ENCODE measurements around the gene PLPP3.

The PLPP3 gene

GRCh38 chr1:56456435-56457101, 122.8 kb downstream of the PLPP3 start:
- DNase-seq, result no peak

- no peak for DNase-seq
Measured at GRCh38 chr1:56453417-56454078, 125.8 kb downstream of the PLPP3 start.

DNA sequence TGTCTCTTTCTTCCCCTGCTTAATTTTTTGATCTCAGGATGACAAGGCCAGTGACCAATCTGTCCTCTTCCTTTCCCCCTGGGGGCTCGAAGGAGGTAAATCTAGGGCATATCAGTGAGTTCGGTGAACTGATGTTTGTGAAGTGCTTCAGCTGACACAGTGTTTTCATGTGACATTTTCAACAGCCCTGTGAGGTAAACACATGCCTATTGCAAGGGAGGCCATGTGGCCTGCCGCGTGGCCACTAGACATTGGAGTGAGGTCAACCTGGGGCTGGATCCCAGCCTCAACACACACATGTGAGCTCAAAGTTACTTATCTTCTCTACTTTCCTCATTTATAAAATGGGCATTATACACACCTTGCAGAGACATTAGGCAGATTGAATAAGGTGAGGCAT, 126.3 kb downstream of the PLPP3 start:
- DNase-seq, result no peak

DNA sequence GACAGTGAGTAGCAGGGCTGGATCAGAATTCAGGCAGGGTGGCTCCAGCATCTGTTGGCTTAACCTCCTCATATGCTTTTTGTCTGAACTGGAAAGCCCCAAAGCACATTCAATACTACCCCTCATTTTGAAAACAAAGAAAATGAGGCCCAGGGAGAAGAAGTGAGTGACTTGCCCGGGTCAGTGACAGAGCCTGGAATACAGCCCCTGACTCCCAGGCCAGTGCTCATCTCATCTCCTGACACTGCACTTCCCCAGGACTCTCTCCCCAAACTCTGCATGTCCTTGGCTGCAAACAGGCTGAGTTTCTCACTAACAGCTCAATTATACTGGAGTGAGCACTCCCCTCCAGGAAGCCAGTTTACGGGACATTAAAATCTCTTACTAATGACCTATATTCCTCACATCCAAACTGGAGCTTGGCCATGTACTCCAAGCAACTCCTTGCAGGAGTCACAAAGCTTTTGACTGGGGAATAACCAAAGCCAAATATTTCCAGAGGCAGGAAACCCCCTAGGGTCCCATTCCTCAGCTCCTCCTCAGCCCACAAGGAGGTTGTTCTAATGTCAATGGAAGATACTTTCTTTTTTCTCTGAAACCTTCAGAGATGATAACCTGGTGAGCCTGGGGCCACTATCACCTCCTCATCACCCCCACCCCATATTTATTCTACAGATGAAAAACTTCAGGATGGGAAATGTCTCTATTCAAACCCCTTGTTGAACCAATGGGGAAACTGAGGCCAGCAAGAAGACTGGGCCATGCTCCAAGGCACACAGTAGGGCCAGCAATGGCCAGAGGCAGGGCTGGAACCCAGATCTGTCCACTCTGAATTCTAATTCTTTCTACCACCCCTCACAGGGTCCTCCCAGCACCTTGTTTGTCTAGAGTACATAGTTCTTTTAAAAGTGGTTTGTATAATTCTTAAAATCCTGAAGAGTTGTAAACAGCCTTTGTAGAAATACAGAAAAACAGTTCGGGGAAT, 127.0 kb downstream of the PLPP3 start:
- DNase-seq, result no peak

DNA sequence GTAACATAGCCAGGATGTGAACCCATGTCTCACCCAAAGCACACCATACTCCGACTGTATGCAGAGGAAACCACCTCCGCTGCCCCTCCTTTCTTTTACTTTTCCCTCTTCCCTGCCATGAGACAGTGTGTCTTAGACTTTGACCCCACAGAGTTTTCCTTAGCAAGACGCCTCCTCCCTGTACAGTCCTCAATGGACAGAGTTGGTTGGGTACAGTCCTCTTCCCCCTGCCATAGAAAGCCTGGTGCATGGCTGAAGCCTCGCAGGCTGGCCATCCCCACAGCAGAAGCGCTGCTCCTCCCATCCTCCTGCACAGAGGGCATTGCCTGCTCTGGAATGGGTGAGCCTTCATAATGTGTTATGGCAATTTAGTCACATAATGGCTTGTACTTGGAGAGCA, 127.9 kb downstream of the PLPP3 start:
- DNase-seq, result no peak

- DNase-seq, result no peak
Measured at GRCh38 chr1:56450004-56450666, 129.2 kb downstream of the PLPP3 start.

DNA sequence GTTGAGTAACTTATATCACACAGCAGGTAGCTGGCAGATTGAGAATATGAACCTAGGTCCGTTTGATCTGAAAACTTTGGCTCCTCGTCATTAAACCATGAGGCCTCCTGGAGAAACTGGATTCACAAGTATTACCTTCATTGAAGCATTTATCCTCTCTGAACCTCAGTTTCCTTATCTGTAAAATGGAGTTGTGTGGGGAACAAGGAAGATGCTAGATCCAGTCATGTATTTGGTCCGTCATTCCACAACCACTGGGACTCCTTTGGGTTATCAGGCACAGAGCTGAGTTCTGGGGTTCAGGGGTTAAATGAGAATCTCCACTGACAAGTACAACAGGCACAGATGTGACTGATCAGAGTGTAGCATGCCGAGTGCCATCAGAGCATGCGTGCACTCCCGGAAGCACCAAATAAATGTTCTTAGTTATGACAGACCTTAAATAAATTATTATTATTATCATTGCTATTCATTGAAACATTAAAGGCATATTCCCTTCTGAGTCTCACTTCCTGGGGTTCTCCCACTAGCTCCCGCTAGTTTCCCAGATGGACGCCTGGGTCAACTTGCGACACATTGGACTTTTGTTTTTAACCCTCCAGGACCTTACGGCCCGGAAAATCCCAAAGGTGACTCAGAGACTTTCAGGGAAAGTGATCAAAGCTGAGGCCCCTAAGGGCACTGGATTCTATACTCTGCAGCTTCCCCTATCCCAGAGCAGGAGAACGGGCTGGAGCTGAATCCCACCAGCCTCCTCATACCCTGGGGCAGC, 130.6 kb downstream of the PLPP3 start:
- peak in 1 of 6 experiments; percentile 0 for DNase-seq

DNA sequence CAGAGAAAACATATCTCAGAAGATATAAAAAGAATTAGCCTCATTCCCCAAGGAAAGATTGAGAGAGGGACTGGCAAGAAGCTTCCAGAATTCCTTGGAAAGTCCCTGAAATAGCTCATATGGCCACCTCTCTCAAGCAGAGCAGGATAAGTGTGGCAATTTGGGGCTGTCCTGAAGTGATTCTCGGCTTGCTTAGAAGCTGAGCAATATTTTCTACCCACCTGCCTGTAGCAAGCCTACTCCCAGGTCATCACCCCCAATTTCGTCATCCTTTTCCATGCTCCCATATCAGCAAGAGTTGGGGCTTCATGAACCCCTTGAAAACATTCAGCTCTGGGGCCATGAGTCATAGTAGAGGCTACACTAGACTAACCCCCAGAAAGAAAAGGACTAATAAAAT, 131.5 kb downstream of the PLPP3 start:
- no peak for DNase-seq

- no peak for DNase-seq
Measured at GRCh38 chr1:56446531-56447098, 132.7 kb downstream of the PLPP3 start.

DNA sequence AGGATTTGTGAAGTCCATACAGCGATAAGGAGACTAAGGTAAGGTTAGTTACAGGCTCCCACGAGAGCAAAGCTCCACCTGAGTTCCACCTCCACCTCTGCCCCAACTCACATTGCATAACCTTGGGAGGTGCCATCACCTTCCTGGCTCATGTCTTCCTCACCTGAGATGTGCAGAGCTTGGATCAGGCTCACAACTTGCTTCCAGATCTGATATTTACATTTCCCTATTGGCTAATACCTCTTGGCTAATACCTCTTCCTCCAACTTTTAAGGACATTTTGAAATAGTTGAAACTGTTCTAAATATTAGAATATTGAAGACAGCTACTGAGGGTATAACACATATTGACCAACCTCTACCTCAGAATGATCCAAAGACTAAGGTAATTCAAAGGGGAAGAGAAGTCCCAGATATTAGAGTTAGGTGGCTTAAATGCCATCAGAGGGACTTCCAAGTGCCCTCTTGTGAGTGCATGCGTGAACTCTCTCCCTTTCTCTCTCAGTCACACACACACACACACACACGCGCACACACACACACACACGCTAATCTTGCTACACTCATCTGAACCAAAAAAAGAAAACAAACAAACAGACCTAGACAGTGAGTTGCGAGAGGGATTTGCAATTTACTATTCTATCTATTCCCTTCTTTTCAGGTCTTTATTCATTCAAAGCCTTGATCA, 134.3 kb downstream of the PLPP3 start:
- DNase-seq, result no peak

Measured in stimulated activated naive CD4-positive, alpha-beta T cell (primary cell).